GM19193 (cell line): ENCODE data around the gene KRTAP4-8.
"Not testable (repeated sequence)": the region's sequence is repeated elsewhere in the genome, so short reads cannot be mapped to it uniquely, and the experiment has no call there.

Experiments used
- POLR2A ChIP-seq: IDR thresholded peaks from 4 replicates; pipeline ENCODE4 v1.6.1; 2011; ENCODE audit not compliant: insufficient read depth, insufficient read length; ENCODE audit errors: extremely low read depth

KRTAP4-8 gene

DNA sequence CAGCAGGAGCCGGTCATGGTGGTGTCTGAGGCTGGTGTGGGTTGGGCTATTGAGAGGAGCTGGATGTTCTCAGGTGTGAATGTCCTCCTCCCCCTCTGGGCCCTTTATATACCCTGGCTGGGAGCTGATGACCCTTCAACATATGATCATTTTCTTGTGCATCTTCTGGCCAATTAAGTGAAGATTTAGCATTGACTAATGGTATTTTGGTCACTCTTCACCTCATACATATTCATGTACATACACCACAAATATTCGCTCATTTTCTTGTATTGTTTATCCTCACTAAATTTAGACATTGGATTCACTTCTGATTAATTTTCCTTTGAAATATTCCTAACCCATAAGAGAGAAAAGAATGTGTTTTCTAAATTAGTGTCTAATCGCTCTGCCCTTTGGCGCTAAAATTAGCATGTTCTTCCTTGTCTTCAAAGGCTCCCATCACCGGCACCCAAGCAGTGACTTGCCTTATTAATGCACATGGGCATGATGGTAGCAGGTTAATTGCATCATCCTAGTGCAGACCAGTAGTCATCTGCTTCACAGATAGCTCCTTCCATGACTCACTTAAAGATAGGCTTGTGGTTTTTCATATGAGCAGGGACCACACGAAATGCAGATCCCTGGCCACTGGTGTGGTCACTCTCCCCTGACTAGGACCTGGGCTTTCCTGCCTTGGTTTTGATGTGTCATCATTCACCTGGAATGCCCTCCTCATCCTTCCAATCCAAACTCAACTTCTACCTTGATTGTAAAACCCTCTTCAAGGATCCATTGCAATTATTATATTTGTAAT, 31.9 kb downstream of the KRTAP4-8 start, which contains the start of gene KRTAP2-4:
Gene KRTAP2-4 (minus strand): TSS at position 51 of the 796 bp plus-strand sequence. CDS start 34 bp downstream, at position 17.
- TF ChIP-seq POLR2A = no peak

DNA sequence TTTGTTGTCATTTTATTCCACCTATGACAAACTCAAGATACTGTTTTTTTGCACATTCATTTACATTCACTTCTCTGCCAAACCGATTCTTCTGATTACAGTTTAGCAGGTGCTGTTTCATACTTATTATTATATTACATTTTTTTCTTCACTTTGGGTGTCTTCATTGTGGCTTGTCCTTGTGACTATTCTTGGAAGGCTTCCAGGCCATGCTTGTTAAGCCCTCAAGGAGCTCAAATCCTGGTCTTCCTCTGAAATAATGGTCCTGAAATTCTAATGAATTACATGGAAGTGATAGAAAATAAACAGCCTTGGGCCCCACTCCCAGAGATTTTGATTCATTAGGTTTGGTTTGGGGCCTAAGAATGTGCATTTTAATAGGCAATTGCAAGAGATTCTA, 33.6 kb downstream of the KRTAP4-8 start:
- TF ChIP-seq POLR2A = no peak

GRCh38 chr17:41063449-41063848, 34.5 kb downstream of the KRTAP4-8 start:
- no peak for TF ChIP-seq POLR2A

DNA sequence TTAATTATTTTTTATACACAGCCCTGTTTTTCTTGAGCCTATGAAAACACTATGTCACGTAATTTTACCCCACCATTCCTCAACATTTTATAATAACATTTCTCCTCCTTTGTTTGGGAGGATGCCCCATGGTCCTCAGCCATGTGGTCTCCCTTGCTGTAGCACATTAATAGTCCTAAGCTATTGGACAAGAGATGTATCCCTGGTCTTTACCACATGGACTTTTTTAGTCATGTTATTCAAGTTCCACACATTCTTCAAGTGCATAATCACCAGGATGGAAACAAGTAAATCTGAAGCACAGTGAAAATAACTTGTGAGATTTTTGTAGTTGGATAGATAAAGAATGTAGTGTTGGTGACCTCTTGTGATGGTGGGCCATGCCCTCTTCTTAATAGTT, 36.0 kb downstream of the KRTAP4-8 start:
- TF ChIP-seq POLR2A = no peak

GRCh38 chr17:41060052-41060604, 37.8 kb downstream of the KRTAP4-8 start, which contains the start of gene KRTAP2-3:
Gene KRTAP2-3, minus strand, starts transcription at chr17:41060114. Its CDS starts 64 bp downstream, at chr17:41060050.
- TF ChIP-seq POLR2A = no peak

DNA sequence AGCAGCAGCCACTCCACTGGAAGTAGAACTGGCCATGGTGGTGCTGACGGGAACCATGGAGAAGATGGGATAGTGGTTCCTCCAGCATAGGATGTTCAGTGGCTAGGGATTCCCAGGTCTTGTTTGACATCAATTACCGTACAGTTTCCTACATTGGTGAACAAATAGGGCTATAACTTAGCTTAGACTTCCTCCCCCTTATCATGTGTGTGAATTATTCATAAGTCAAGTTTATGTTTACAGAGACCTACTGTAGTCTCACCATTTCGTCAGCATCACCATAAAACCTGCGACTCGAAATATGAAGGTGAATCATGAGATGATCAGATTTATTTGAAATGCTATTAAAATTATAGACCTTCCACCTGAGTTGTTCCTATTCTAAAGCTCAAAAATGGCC, 39.2 kb downstream of the KRTAP4-8 start:
- TF ChIP-seq POLR2A = no peak

GRCh38 chr17:41057547-41057946, 40.4 kb downstream of the KRTAP4-8 start:
- no peak for TF ChIP-seq POLR2A

- not testable (repeated sequence) for TF ChIP-seq POLR2A
Measured at GRCh38 chr17:41055130-41055529, 42.8 kb downstream of the KRTAP4-8 start, which contains the start of gene KRTAP2-2. Gene KRTAP2-2, minus strand, starts transcription at chr17:41055230. Its CDS starts 19 bp downstream, at chr17:41055211.

GRCh38 chr17:41054025-41054424, 43.9 kb downstream of the KRTAP4-8 start:
- TF ChIP-seq POLR2A = no peak

- TF ChIP-seq POLR2A = no peak
Measured at GRCh38 chr17:41052566-41052965, 45.4 kb downstream of the KRTAP4-8 start.

DNA sequence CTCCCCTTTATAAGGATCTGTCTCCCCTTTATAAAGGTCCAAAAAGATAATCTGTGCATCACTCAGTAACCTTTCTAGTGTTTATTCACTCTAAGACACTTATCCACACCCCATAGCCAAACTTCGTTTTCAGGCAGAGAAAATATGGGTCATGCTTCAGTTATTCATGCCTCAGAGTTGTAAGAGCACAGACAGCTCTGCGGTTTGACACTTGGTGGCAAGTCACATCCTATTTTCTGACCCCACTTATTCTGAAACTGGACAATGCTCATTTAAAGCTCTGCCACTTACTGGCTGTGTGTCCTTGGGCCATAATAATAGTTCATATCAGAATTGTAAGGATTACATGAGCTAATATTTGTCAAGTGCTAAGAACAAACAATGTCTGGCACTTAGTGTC, 48.8 kb downstream of the KRTAP4-8 start:
- TF ChIP-seq POLR2A = no peak

- TF ChIP-seq POLR2A = no peak
Measured at GRCh38 chr17:41048441-41048840, 49.5 kb downstream of the KRTAP4-8 start.
